Neural cell (in vitro differentiated cells): ENCODE results near the gene ZNF607. TPM values are rescaled to one million over a fixed set of nuclear protein-coding genes. Genes with fewer than 3 reads are reported as not detected.
A peak's percentile ranks its signal among the peaks of the same experiment; 100 is the strongest.
"Not testable (repeated sequence)": the region's sequence is repeated elsewhere in the genome, so short reads cannot be mapped to it uniquely, and the experiment has no call there.

Source experiments
- H2AFZ ChIP-seq: fragments of 200-600, 300-800 bp; sonication (generic), shearing (Covaris generic); 2 replicates; pipeline ENCODE4 v1.6.0; 2014; ENCODE audit warnings: low read depth, mild to moderate bottlenecking, antibody characterized with exemption, low read length, moderate library complexity
- H3F3A ChIP-seq: fragments of 200-600 bp; shearing (Covaris generic); 2 replicates; pipeline ENCODE4 v1.6.1; 2016; ENCODE audit warnings: mild to moderate bottlenecking, moderate library complexity, mixed read lengths, antibody characterized with exemption, low read length; ENCODE audit not compliant: insufficient read depth, poor library complexity, severe bottlenecking
- H3K27ac ChIP-seq: fragments of 200-600, 300-800 bp; sonication (generic), shearing (Covaris generic); 2 replicates; pipeline ENCODE4 v1.5.1; 2014; ENCODE audit warnings: mild to moderate bottlenecking, low read length, moderate library complexity
- H3K27me3 ChIP-seq: fragments of 300-800, 200-600 bp; sonication (generic), shearing (Covaris generic); 2 replicates; pipeline ENCODE4 v1.6.0; 2014; ENCODE audit warnings: mild to moderate bottlenecking, low read depth, low read length, moderate library complexity; ENCODE audit not compliant: insufficient read depth
- H3K36me3 ChIP-seq: fragments of 300-800, 200-600 bp; sonication (generic), shearing (Covaris generic); 2 replicates; pipeline ENCODE4 v1.5.1; 2014; ENCODE audit warnings: mild to moderate bottlenecking, antibody characterized with exemption, low read length, moderate library complexity; ENCODE audit not compliant: insufficient read depth
- H3K4me2 ChIP-seq: fragments of 300-800, 200-600 bp; sonication (generic), shearing (Covaris generic); 2 replicates; pipeline ENCODE4 v1.6.0; 2014; ENCODE audit warnings: mild to moderate bottlenecking, low read length
- H3K4me3 ChIP-seq: fragments of 300-800, 200-600 bp; sonication (generic), shearing (Covaris generic); 2 replicates; pipeline ENCODE4 v1.5.1; 2014; ENCODE audit warnings: mild to moderate bottlenecking, low read length, moderate library complexity
- H3K79me2 ChIP-seq: fragments of 200-600 bp; shearing (Covaris generic); replicated peaks from 2 replicates; pipeline ENCODE4 v1.6.0; 2014; ENCODE audit warnings: mild to moderate bottlenecking, low read length, moderate library complexity; ENCODE audit not compliant: insufficient read depth
- H3K9ac ChIP-seq: fragments of 300-800, 200-600 bp; sonication (generic), shearing (Covaris generic); 2 replicates; pipeline ENCODE4 v1.6.1; 2016; ENCODE audit warnings: mild to moderate bottlenecking, low read length, mixed read lengths
- H3K9me2 ChIP-seq: fragments of 200-600 bp; shearing (Covaris generic); 2 replicates; pipeline ENCODE4 v1.6.1; 2016; ENCODE audit warnings: mild to moderate bottlenecking, low read length, mixed read lengths; ENCODE audit not compliant: insufficient read depth
- H3K9me3 ChIP-seq: fragments of 200-600, 300-800 bp; sonication (generic), shearing (Covaris generic); 2 replicates; pipeline ENCODE4 v1.6.1; 2016; ENCODE audit warnings: mild to moderate bottlenecking, mixed run types, low read length, moderate library complexity, mixed read lengths
- H4K20me1 ChIP-seq: fragments of 200-600 bp; shearing (Covaris generic); 2 replicates; pipeline ENCODE4 v1.6.1; 2016; ENCODE audit warnings: mild to moderate bottlenecking, mixed run types; ENCODE audit not compliant: insufficient read depth
- EP300 ChIP-seq: fragments of 450-650 bp; conservative IDR thresholded peaks from 2 replicates; pipeline ENCODE4 v1.6.1; 2014; ENCODE audit warnings: antibody characterized with exemption, mild to moderate bottlenecking, moderate library complexity; ENCODE audit not compliant: poor library complexity, severe bottlenecking
- EZH2 ChIP-seq: fragments of 200-600, 300-800 bp; shearing (Covaris generic), sonication (generic); IDR thresholded peaks from 2 replicates; pipeline ENCODE4 v1.6.1; 2014; ENCODE audit warnings: antibody characterized with exemption, low read length, borderline replicate concordance, mild to moderate bottlenecking; ENCODE audit not compliant: insufficient read depth, poor library complexity, severe bottlenecking
- MXI1 ChIP-seq: fragments of 450-650 bp; conservative IDR thresholded peaks from 2 replicates; pipeline ENCODE4 v1.6.1; 2014; ENCODE audit warnings: antibody characterized with exemption, mild to moderate bottlenecking; ENCODE audit not compliant: poor library complexity, severe bottlenecking
- POLR2AphosphoS5 ChIP-seq: IDR thresholded peaks from 2 replicates; pipeline ENCODE4 v1.6.1; 2012
- RAD21 ChIP-seq: fragments of 450-650 bp; conservative IDR thresholded peaks from 2 replicates; pipeline ENCODE4 v1.6.1; 2014; ENCODE audit warnings: antibody characterized with exemption, mild to moderate bottlenecking, moderate library complexity
- SMC3 ChIP-seq: fragments of 450-650 bp; conservative IDR thresholded peaks from 2 replicates; pipeline ENCODE4 v1.6.1; 2014; ENCODE audit warnings: antibody characterized with exemption, mild to moderate bottlenecking, moderate library complexity; ENCODE audit not compliant: poor library complexity
- TAF1 ChIP-seq: IDR thresholded peaks from 2 replicates; pipeline ENCODE4 v1.6.1; 2012; ENCODE audit warnings: low read depth
- polyA minus RNA-seq: library from RNA; depleted of rRNA, polyadenylated mRNA; stranded (reverse); fragments of >200 nt; gene quantifications from 2 replicates; pipeline ENCODE4 v1.2.3, GENCODE V29; 2014
- polyA plus RNA-seq: library from polyadenylated mRNA; depleted of rRNA; stranded (reverse); fragments of >200 nt; gene quantifications from 2 replicates; pipeline ENCODE4 v1.2.3, GENCODE V29; 2014
- TF ChIP-seq, protein P1 (sequence below): fragments of 450-650 bp; IDR thresholded peaks from 2 replicates; pipeline ENCODE4 v1.5.1; 2014; ENCODE audit warnings: antibody characterized with exemption, mild to moderate bottlenecking, moderate library complexity; ENCODE audit not compliant: poor library complexity, severe bottlenecking
- TF ChIP-seq, protein P2 (sequence below): IDR thresholded peaks from 2 replicates; pipeline ENCODE4 v1.6.1; 2012; ENCODE audit warnings: borderline replicate concordance

Gene ZNF607
- polyA plus RNA-seq, result 8.9 and 13.4 TPM in 2 replicates
- 23.4 and 27.2 TPM in 2 replicates for polyA minus RNA-seq

DNA sequence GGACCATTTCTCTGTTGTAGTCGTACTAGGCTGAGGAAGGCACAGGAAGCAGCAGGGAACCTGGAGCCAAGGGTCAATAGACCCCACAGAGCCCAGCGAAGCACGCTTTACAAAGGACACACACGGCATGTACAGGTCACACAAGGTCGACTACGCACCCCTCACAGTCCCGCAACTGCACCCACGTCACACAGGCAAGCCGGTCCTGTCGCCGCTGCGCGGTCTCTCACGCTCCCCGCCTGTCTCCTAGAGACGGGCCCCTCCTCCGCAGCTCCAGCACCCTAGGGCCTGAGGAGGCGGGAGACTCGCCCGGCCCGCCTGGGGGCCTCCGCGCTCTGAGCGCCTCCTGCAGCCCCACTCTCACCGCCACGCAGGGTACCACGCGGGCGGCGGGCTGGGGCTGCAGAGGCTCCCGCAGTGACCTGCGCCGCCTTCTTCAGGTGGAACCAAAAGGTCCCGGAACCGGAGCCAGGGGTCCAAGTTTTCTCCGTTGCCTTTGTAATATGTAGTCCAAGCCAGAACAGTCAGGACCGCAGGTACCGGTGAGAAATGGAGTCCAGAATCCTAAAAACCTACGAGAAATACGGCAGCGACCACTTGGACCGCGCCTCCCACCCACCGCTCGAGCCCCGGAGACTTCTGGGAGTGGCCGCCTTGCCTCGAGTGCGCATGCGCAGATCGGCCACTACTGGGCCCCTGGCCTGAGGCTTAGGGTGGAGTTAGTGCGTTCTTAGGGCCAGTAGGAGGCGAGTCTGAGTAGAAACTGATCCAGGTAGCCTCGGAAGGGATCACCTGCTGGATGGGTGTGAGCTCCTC is at the start of gene ZNF607:
TSS of gene ZNF607 (minus strand) at position 651 of the 816 bp plus-strand sequence. CDS start 8,143 bp downstream, outside the sequence.
- H3K4me2 ChIP-seq, result peak within 1 kb of the TSS; percentile 63
- no peaks in the 10 kb centered on the region for H3F3A ChIP-seq
- H3K9ac ChIP-seq, result peak within 1 kb of the TSS; percentile 85
- H3K79me2 ChIP-seq, result peaks cover 17% of the 10 kb centered on the region
- peak within 1 kb of the TSS; percentile 88 for H3K4me3 ChIP-seq
- H3K9me3 ChIP-seq, result no peaks in the 10 kb centered on the region
- H3K36me3 ChIP-seq, result peaks cover 8% of the 10 kb centered on the region
- no peaks in the 10 kb centered on the region for H4K20me1 ChIP-seq
- peak within 1 kb of the TSS; percentile 86 for H2AFZ ChIP-seq
- H3K9me2 ChIP-seq, result no peaks in the 10 kb centered on the region
- peak within 1 kb of the TSS; percentile 73 for H3K27ac ChIP-seq
- no peaks in the 10 kb centered on the region for H3K27me3 ChIP-seq
- peak; percentile 77 for TF ChIP-seq POLR2AphosphoS5
- TF ChIP-seq RAD21, result peak; percentile 18
- TF ChIP-seq SMC3, result peak; percentile 28
- peak; percentile 73 for TF ChIP-seq MXI1
- no peak for TF ChIP-seq EZH2
- no peak for TF ChIP-seq TAF1
- TF ChIP-seq, protein P1, sequence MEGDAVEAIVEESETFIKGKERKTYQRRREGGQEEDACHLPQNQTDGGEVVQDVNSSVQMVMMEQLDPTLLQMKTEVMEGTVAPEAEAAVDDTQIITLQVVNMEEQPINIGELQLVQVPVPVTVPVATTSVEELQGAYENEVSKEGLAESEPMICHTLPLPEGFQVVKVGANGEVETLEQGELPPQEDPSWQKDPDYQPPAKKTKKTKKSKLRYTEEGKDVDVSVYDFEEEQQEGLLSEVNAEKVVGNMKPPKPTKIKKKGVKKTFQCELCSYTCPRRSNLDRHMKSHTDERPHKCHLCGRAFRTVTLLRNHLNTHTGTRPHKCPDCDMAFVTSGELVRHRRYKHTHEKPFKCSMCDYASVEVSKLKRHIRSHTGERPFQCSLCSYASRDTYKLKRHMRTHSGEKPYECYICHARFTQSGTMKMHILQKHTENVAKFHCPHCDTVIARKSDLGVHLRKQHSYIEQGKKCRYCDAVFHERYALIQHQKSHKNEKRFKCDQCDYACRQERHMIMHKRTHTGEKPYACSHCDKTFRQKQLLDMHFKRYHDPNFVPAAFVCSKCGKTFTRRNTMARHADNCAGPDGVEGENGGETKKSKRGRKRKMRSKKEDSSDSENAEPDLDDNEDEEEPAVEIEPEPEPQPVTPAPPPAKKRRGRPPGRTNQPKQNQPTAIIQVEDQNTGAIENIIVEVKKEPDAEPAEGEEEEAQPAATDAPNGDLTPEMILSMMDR, result peak; percentile 65
- no peak for TF ChIP-seq EP300
- TF ChIP-seq, protein P2, sequence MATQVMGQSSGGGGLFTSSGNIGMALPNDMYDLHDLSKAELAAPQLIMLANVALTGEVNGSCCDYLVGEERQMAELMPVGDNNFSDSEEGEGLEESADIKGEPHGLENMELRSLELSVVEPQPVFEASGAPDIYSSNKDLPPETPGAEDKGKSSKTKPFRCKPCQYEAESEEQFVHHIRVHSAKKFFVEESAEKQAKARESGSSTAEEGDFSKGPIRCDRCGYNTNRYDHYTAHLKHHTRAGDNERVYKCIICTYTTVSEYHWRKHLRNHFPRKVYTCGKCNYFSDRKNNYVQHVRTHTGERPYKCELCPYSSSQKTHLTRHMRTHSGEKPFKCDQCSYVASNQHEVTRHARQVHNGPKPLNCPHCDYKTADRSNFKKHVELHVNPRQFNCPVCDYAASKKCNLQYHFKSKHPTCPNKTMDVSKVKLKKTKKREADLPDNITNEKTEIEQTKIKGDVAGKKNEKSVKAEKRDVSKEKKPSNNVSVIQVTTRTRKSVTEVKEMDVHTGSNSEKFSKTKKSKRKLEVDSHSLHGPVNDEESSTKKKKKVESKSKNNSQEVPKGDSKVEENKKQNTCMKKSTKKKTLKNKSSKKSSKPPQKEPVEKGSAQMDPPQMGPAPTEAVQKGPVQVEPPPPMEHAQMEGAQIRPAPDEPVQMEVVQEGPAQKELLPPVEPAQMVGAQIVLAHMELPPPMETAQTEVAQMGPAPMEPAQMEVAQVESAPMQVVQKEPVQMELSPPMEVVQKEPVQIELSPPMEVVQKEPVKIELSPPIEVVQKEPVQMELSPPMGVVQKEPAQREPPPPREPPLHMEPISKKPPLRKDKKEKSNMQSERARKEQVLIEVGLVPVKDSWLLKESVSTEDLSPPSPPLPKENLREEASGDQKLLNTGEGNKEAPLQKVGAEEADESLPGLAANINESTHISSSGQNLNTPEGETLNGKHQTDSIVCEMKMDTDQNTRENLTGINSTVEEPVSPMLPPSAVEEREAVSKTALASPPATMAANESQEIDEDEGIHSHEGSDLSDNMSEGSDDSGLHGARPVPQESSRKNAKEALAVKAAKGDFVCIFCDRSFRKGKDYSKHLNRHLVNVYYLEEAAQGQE, result peak; percentile 20

DNA sequence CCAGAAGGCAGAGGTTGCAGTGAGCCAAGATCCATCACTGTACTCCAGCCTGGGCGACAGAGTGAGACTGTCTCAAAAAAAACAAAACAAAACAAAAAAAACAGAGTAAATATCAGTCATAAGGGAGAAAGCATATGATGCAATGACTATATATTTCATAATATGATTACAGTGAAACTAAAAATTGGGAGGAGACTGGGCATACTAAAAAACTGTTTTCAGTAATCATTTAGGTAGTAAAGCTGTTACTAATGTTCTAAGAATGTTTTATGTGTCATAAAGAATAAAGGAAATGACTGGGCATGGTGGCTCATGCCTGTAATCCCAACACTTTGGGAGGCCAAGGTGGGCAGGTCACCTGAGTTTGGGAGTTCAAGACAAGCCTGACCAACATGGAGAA is 43.9 kb upstream of the ZNF607 start:
- peaks cover 4% of the 10 kb centered on the region for H3K36me3 ChIP-seq
- no peaks in the 10 kb centered on the region for H3K79me2 ChIP-seq
- H3K9me2 ChIP-seq, result no peaks in the 10 kb centered on the region
- no peaks in the 10 kb centered on the region for H4K20me1 ChIP-seq
- no peaks in the 10 kb centered on the region for H3K27me3 ChIP-seq
- no peak overlapping the region for H2AFZ ChIP-seq
- TF ChIP-seq TAF1, result no peak
- no peak for TF ChIP-seq MXI1
- no peak for TF ChIP-seq RAD21
- TF ChIP-seq, protein P2, result no peak
- TF ChIP-seq POLR2AphosphoS5, result no peak
- no peak for TF ChIP-seq SMC3
- TF ChIP-seq, protein P1, result no peak
- TF ChIP-seq EZH2, result no peak
- TF ChIP-seq EP300, result no peak
- no peaks in the 10 kb centered on the region for H3F3A ChIP-seq
- H3K4me3 ChIP-seq, result no peak overlapping the region
- no peak overlapping the region for H3K27ac ChIP-seq
- H3K9ac ChIP-seq, result no peak overlapping the region
- H3K4me2 ChIP-seq, result no peak overlapping the region
- H3K9me3 ChIP-seq, result no peaks in the 10 kb centered on the region

DNA sequence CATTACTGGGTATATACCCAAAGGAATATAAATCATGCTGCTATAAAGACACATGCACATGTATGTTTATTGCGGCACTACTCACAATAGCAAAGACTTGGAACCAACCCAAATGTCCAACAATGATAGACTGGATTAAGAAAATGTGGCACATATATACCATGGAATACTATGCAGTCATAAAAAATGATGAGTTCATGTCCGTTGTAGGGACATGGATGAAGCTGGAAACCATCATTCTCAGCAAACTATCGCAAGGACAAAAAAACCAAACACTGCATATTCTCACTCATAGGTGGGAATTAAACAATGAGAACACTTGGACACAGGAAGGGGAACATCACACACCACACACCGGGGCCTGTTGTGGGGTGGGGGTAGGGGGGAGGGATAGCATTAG is 38.1 kb upstream of the ZNF607 start:
- H4K20me1 ChIP-seq, H3K27me3 ChIP-seq, H2AFZ ChIP-seq, H3K9ac ChIP-seq, H3K36me3 ChIP-seq, H3K27ac ChIP-seq, H3K79me2 ChIP-seq, H3F3A ChIP-seq, H3K9me3 ChIP-seq, H3K4me2 ChIP-seq, H3K4me3 ChIP-seq, H3K9me2 ChIP-seq: not testable (repeated sequence)
